Keratinocyte (primary cell): ENCODE data around the gene HSP90AB1. TPM values are rescaled to one million over a fixed set of nuclear protein-coding genes. Genes with fewer than 3 reads are reported as not detected.
A peak's percentile ranks its signal among the peaks of the same experiment; 100 is the strongest.

Experiments
- DNase-seq: peaks from one replicate; pipeline ENCODE4 v3.0.0-alpha.2; 2011; ENCODE audit warnings: low read depth, missing footprints, low spot score
- FAIRE-seq: peaks from 2 replicates; lab custom pipeline; 2011; peaks lifted over from hg19 to GRCh38; lab: Jason Lieb, UNC
- H2AFZ ChIP-seq: 2 replicates; pipeline ENCODE4 v1.6.0; 2012; ENCODE audit warnings: low read length, control low read depth, inconsistent platforms; ENCODE audit not compliant: control insufficient read depth
- H3K27ac ChIP-seq: 2 replicates; pipeline ENCODE4 v1.5.1; 2011; ENCODE audit warnings: low read length; ENCODE audit not compliant: control insufficient read depth, insufficient read depth
- H3K27me3 ChIP-seq: 3 replicates; pipeline ENCODE4 v1.6.0; 2011; ENCODE audit warnings: low read length; ENCODE audit not compliant: control insufficient read depth, insufficient read depth; ENCODE audit errors: extremely low read depth
- H3K36me3 ChIP-seq, 2 experiments: 2 replicates in 1 of 2; 3 replicates in 1 of 2; pipeline ENCODE4 v1.5.1; 2011; ENCODE audit warnings: low read length in 2 of 2, mild to moderate bottlenecking in 1 of 2; ENCODE audit not compliant: control insufficient read depth in 2 of 2, insufficient read depth in 2 of 2; ENCODE audit errors: extremely low read depth in 1 of 2
- H3K4me1 ChIP-seq: 3 replicates; pipeline ENCODE4 v1.5.1; 2011; ENCODE audit warnings: low read length; ENCODE audit not compliant: control insufficient read depth, insufficient read depth; ENCODE audit errors: extremely low read depth
- H3K4me2 ChIP-seq: 3 replicates; pipeline ENCODE4 v1.6.0; 2011; ENCODE audit warnings: low read depth, low read length; ENCODE audit not compliant: control insufficient read depth, insufficient read depth; ENCODE audit errors: extremely low read depth
- H3K4me3 ChIP-seq, 3 experiments: fragments of 200-600 bp in 1 of 3; sonication (generic) in 1 of 3; 2 replicates in 2 of 3; 3 replicates in 1 of 3; pipeline ENCODE4 v1.5.1; 2011 to 2016; ENCODE audit warnings: low read length in 3 of 3, mild to moderate bottlenecking in 3 of 3, control low read depth in 2 of 3, inconsistent platforms in 1 of 3, low read depth in 1 of 3, mixed read lengths in 1 of 3, mixed run types in 1 of 3, moderate library complexity in 1 of 3; ENCODE audit not compliant: control insufficient read depth in 2 of 3, insufficient read depth in 2 of 3; ENCODE audit errors: extremely low read depth in 1 of 3
- H3K79me2 ChIP-seq: 2 replicates; pipeline ENCODE4 v1.6.0; 2012; ENCODE audit warnings: low read length; ENCODE audit not compliant: control insufficient read depth, insufficient read depth
- H3K9ac ChIP-seq: 3 replicates; pipeline ENCODE4 v1.6.0; 2011; ENCODE audit warnings: low read length; ENCODE audit not compliant: control insufficient read depth, insufficient read depth; ENCODE audit errors: extremely low read depth
- H3K9me1 ChIP-seq: 3 replicates; pipeline ENCODE4 v1.6.0; 2011; ENCODE audit warnings: low read length; ENCODE audit not compliant: control insufficient read depth, insufficient read depth; ENCODE audit errors: extremely low read depth
- H3K9me3 ChIP-seq: 2 replicates; pipeline ENCODE4 v1.5.1; 2012; ENCODE audit warnings: low read depth, low read length; ENCODE audit not compliant: control insufficient read depth
- H4K20me1 ChIP-seq: 3 replicates; pipeline ENCODE4 v1.6.0; 2011; ENCODE audit warnings: low read length; ENCODE audit not compliant: control insufficient read depth, insufficient read depth; ENCODE audit errors: extremely low read depth
- EZH2 ChIP-seq: IDR thresholded peaks from one replicate; pipeline ENCODE4 v1.6.1; 2012; ENCODE audit warnings: inconsistent platforms, mild to moderate bottlenecking, low read length, moderate library complexity
- dilution Hi-C: fragments of 300-500 bp; cut with MboI; formaldehyde crosslinking; loops from one replicate; pipeline ENCODE4 v1.7.0; 2020; ENCODE audit warnings: low sequenced_read_pairs; ENCODE audit not compliant: extremely low pct_ligation_motif_present
- polyA plus RNA-seq, 5 experiments: library from polyadenylated mRNA; depleted of rRNA in 3 of 5; stranded (reverse) in 3 of 5; stranded (forward) in 1 of 5; unstranded in 1 of 5; fragments of >200 nt; gene quantifications; 1 replicate in 1 of 5; 2 replicates in 3 of 5; 3 replicates in 1 of 5; pipeline versions ENCODE4 v1.2.1 to v1.2.3, GENCODE V29; 2011 to 2012; ENCODE audit warnings: missing spikeins in 2 of 5, low read depth in 1 of 5, low replicate concordance in 1 of 5
- TF ChIP-seq, protein P1 (sequence below), 3 experiments: IDR thresholded peaks in 1 of 3; conservative IDR thresholded peaks in 1 of 3; optimal IDR thresholded peaks in 1 of 3; 2 replicates in 2 of 3; 3 replicates in 1 of 3; pipeline versions ENCODE3 to v1.5.1; 2011; ENCODE audit warnings: low read length in 3 of 3, mild to moderate bottlenecking in 3 of 3, moderate library complexity in 2 of 3, control low read depth in 1 of 3, inconsistent platforms in 1 of 3; ENCODE audit not compliant: insufficient read depth in 2 of 3; ENCODE audit errors: extremely low read depth in 1 of 3

HSP90AB1 gene
- polyA plus RNA-seq, 1 donor (not counting 4 experiments of a cell fraction or from before 2014, with no cell fraction given), result 1,089 TPM

DNA sequence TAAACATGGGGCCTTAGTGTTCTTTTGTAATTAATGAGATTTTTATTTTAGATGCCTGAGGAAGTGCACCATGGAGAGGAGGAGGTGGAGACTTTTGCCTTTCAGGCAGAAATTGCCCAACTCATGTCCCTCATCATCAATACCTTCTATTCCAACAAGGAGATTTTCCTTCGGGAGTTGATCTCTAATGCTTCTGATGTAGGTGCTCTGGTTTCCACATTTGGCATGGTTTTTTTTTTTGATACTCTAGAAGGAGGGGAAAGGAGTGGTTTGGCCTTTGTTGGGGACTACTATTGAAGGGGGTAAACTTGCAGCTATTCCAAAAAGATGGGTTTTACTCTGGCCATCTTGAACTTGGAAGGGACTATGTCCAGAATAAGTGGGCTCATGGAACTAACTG is 1.7 kb downstream of the HSP90AB1 start:
- peaks cover 56% of the 10 kb centered on the region for H4K20me1 ChIP-seq
- H3K36me3 ChIP-seq, result peaks cover 39 to 47% of the 10 kb centered on the region in 2 experiments
- peak overlapping the region; percentile 93 for H3K27ac ChIP-seq
- H3K4me1 ChIP-seq, result peaks cover 19% of the 10 kb centered on the region
- peak overlapping the region; percentile 96 for H3K4me2 ChIP-seq
- FAIRE-seq, result no peak
- no peaks in the 10 kb centered on the region for H3K9me3 ChIP-seq
- H3K9me1 ChIP-seq, result peaks cover 5% of the 10 kb centered on the region
- H3K27me3 ChIP-seq, result no peaks in the 10 kb centered on the region
- peak overlapping the region; percentile 100 for H3K9ac ChIP-seq
- dilution Hi-C loops, result no loop called here
- no peak overlapping the region for H2AFZ ChIP-seq
- peak overlapping the region; percentile 97 to 100 (median 99) for H3K4me3 ChIP-seq
- DNase-seq, result no peak
- peaks cover 56% of the 10 kb centered on the region for H3K79me2 ChIP-seq
- TF ChIP-seq, protein P1, sequence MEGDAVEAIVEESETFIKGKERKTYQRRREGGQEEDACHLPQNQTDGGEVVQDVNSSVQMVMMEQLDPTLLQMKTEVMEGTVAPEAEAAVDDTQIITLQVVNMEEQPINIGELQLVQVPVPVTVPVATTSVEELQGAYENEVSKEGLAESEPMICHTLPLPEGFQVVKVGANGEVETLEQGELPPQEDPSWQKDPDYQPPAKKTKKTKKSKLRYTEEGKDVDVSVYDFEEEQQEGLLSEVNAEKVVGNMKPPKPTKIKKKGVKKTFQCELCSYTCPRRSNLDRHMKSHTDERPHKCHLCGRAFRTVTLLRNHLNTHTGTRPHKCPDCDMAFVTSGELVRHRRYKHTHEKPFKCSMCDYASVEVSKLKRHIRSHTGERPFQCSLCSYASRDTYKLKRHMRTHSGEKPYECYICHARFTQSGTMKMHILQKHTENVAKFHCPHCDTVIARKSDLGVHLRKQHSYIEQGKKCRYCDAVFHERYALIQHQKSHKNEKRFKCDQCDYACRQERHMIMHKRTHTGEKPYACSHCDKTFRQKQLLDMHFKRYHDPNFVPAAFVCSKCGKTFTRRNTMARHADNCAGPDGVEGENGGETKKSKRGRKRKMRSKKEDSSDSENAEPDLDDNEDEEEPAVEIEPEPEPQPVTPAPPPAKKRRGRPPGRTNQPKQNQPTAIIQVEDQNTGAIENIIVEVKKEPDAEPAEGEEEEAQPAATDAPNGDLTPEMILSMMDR (optimal IDR thresholded peaks at IDR 0.05 in 1 of 3, IDR thresholded peaks at IDR 0.05 in 1 of 3, conservative IDR thresholded peaks at IDR 0.05 in 1 of 3; ENCODE audit: extremely low read depth in 1 of 3, insufficient read depth in 2 of 3, low read length in 3 of 3), result no peak

DNA sequence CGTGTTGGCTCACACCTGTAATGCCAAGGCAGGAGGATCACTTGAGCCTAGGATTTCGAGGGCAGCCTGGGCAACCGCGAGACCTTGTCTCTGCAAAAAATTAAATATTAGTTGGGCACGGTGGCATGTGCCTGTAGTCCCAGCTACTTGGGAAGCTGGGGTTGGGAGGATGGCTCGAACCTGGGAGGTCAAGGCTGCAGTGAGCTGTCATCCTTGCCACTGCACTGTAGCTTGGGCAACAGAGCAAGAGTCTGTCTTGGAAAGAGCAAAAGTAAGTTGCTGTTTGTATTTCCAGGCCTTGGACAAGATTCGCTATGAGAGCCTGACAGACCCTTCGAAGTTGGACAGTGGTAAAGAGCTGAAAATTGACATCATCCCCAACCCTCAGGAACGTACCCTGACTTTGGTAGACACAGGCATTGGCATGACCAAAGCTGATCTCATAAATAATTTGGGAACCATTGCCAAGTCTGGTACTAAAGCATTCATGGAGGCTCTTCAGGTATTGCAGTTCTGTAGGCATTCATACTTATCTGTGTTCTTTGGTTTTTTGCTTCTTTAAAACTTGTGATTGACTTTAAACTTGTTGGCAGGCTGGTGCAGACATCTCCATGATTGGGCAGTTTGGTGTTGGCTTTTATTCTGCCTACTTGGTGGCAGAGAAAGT is 2.3 kb downstream of the HSP90AB1 start:
- DNase-seq, result no peak
- H3K27ac ChIP-seq, result peak overlapping the region; percentile 93
- TF ChIP-seq, protein P1 (optimal IDR thresholded peaks at IDR 0.05 in 1 of 3, IDR thresholded peaks at IDR 0.05 in 1 of 3, conservative IDR thresholded peaks at IDR 0.05 in 1 of 3; ENCODE audit: extremely low read depth in 1 of 3, insufficient read depth in 2 of 3, low read length in 3 of 3), result no peak
- TF ChIP-seq EZH2, result no peak
- no peak overlapping the region for H2AFZ ChIP-seq
- FAIRE-seq, result no peak
- peak overlapping the region; percentile 96 for H3K4me2 ChIP-seq
- peaks cover 19% of the 10 kb centered on the region for H3K4me1 ChIP-seq
- peaks cover 5% of the 10 kb centered on the region for H3K9me1 ChIP-seq
- peak overlapping the region; percentile 100 for H3K9ac ChIP-seq
- dilution Hi-C loops, result no loop called here
- no peaks in the 10 kb centered on the region for H3K9me3 ChIP-seq
- no peaks in the 10 kb centered on the region for H3K27me3 ChIP-seq
- H3K79me2 ChIP-seq, result peaks cover 56% of the 10 kb centered on the region
- peaks cover 62% of the 10 kb centered on the region for H4K20me1 ChIP-seq
- H3K4me3 ChIP-seq, result peak overlapping the region; percentile 97 to 100 (median 99)
- H3K36me3 ChIP-seq, result peaks cover 41 to 50% of the 10 kb centered on the region in 2 experiments
